Transverse colon (tissue), 4 donors: ENCODE results near the gene KCNAB2.

Experiments used
- CTCF ChIP-seq, 5 experiments: fragments of 200-600 bp in 3 of 5; fragments of 450-650 bp in 2 of 5; sonication (generic) in 3 of 5; IDR thresholded peaks; 1 replicate in 2 of 5; 2 replicates in 3 of 5; pipeline ENCODE4 v1.5.1; 2016 to 2017; ENCODE audit warnings: antibody characterized with exemption in 5 of 5, inconsistent platforms in 3 of 5, mild to moderate bottlenecking in 2 of 5, moderate library complexity in 1 of 5
- POLR2A ChIP-seq: fragments of 450-650 bp; IDR thresholded peaks from one replicate; pipeline ENCODE4 v1.6.1; 2016; ENCODE audit warnings: antibody characterized with exemption, mild to moderate bottlenecking, moderate library complexity
- POLR2AphosphoS5 ChIP-seq, 3 donors: sonication (generic); formaldehyde crosslinking; IDR thresholded peaks; one replicate each; pipeline ENCODE4 v1.6.1; 2016; ENCODE audit warnings: antibody characterized with exemption in 3 of 3

GRCh38 chr1:6030547-6031261, 15.0 kb upstream of the KCNAB2 start:
- TF ChIP-seq POLR2AphosphoS5 (IDR thresholded peaks at IDR 0.05) (no peak), CTCF (IDR thresholded peaks at IDR 0.05) (no peak), POLR2A (no peak)
